ENCODE data around the gene TNFRSF1A.

The TNFRSF1A gene

GRCh38 chr12:6341417-6342139 lies at the start of gene TNFRSF1A:
TNFRSF1A (minus strand) TSS chr12:6342076; CDS start chr12:6341814, 262 bp downstream.
- peak; percentile 94 for DNase-seq

GRCh38 chr12:6391013-6391412 lies 49.1 kb upstream of the TNFRSF1A start:
- DNase-seq = no peak

GRCh38 chr12:6390084-6390799 lies 48.4 kb upstream of the TNFRSF1A start:
- no peak for DNase-seq

- DNase-seq = no peak
Observed at GRCh38 chr12:6387541-6387940, 45.7 kb upstream of the TNFRSF1A start.

GRCh38 chr12:6386491-6386890 lies 44.6 kb upstream of the TNFRSF1A start:
- no peak for DNase-seq

GRCh38 chr12:6386038-6386437 lies 44.2 kb upstream of the TNFRSF1A start:
- no peak for DNase-seq

- DNase-seq = no peak
Observed at GRCh38 chr12:6384499-6385436, 42.9 kb upstream of the TNFRSF1A start.

- peak; percentile 93 for DNase-seq
Observed at GRCh38 chr12:6383572-6384498, 42.0 kb upstream of the TNFRSF1A start, which contains the start of gene LTBR. LTBR (plus strand) TSS chr12:6384162; CDS start chr12:6384359, 197 bp downstream.

- DNase-seq = no peak
Observed at GRCh38 chr12:6382982-6383381, 41.1 kb upstream of the TNFRSF1A start.

- DNase-seq = no peak
Observed at GRCh38 chr12:6382371-6382770, 40.5 kb upstream of the TNFRSF1A start.

GRCh38 chr12:6380141-6381121 lies 38.6 kb upstream of the TNFRSF1A start:
- no peak for DNase-seq

- no peak for DNase-seq
Observed at GRCh38 chr12:6378709-6379472, 37.0 kb upstream of the TNFRSF1A start.

- DNase-seq = no peak
Observed at GRCh38 chr12:6377667-6377994, 35.8 kb upstream of the TNFRSF1A start.

- no peak for DNase-seq
Observed at GRCh38 chr12:6376870-6377666, 35.2 kb upstream of the TNFRSF1A start.

GRCh38 chr12:6376079-6376869 lies 34.4 kb upstream of the TNFRSF1A start:
- DNase-seq = peak; percentile 69

GRCh38 chr12:6375269-6376078 lies 33.6 kb upstream of the TNFRSF1A start, which contains the start of gene SCNN1A:
SCNN1A (minus strand) TSS chr12:6375563; CDS start chr12:6374783, 780 bp downstream.
- no peak for DNase-seq

- no peak for DNase-seq
Observed at GRCh38 chr12:6374786-6375160, 32.9 kb upstream of the TNFRSF1A start.
